Skeletal muscle satellite cell (primary cell): ENCODE measurements around the gene PCBD1.
"Not testable (repeated sequence)": the region's sequence is repeated elsewhere in the genome, so short reads cannot be mapped to it uniquely, and the experiment has no call there.

Source experiments
- H3K27me3 ChIP-seq: 2 replicates; pipeline ENCODE4 v1.7.0; 2013; ENCODE audit warnings: low read length; ENCODE audit not compliant: control insufficient read depth, insufficient read depth
- H3K36me3 ChIP-seq: 2 replicates; pipeline ENCODE4 v1.7.0; 2013; ENCODE audit warnings: mild to moderate bottlenecking, control low read depth, low read length; ENCODE audit not compliant: insufficient read depth
- H3K4me1 ChIP-seq: 2 replicates; pipeline ENCODE4 v1.7.0; 2013; ENCODE audit warnings: low read length; ENCODE audit not compliant: control insufficient read depth, insufficient read depth
- H3K4me2 ChIP-seq: 2 replicates; pipeline ENCODE4 v1.7.0; 2013; ENCODE audit warnings: mild to moderate bottlenecking, low read length
- H3K4me3 ChIP-seq: 2 replicates; pipeline ENCODE4 v1.7.0; 2013; ENCODE audit warnings: low read length
- H3K9ac ChIP-seq: 2 replicates; pipeline ENCODE4 v1.7.0; 2013; ENCODE audit warnings: mild to moderate bottlenecking, low read depth, low read length, moderate library complexity
- H3K9me3 ChIP-seq: replicated peaks from 2 replicates; pipeline ENCODE4 v1.7.0; 2013; ENCODE audit warnings: mild to moderate bottlenecking, control low read depth, low read length

Gene PCBD1

GRCh38 chr10:70879207-70879606 lies 9.2 kb downstream of the PCBD1 start:
- Histone ChIP-seq H3K9me3 (no peaks in the 10 kb centered on the region), H3K4me2 (no peak overlapping the region), H3K4me1 (no peaks in the 10 kb centered on the region), H3K36me3 (peaks cover 36% of the 10 kb centered on the region), H3K4me3 (no peak overlapping the region), H3K27me3 (no peaks in the 10 kb centered on the region), H3K9ac (no peak overlapping the region)

- no peak overlapping the region for H3K4me3 ChIP-seq
- H3K4me1 ChIP-seq, result no peaks in the 10 kb centered on the region
- peaks cover 58% of the 10 kb centered on the region for H3K36me3 ChIP-seq
These were observed 14.3 kb downstream of the PCBD1 start for GRCh38 chr10:70874061-70874460.

GRCh38 chr10:70872291-70872690 lies 16.1 kb downstream of the PCBD1 start:
- H3K36me3 ChIP-seq, result peaks cover 48% of the 10 kb centered on the region
- no peak overlapping the region for H3K4me2 ChIP-seq
- H3K4me3 ChIP-seq, result no peak overlapping the region
- H3K4me1 ChIP-seq, result no peaks in the 10 kb centered on the region
- no peak overlapping the region for H3K9ac ChIP-seq
- no peaks in the 10 kb centered on the region for H3K27me3 ChIP-seq
- no peaks in the 10 kb centered on the region for H3K9me3 ChIP-seq

More at GRCh38 chr10:70874061-70874460, 14.3 kb downstream of the PCBD1 start:
- Histone ChIP-seq H3K9ac (no peak overlapping the region), H3K27me3 (no peaks in the 10 kb centered on the region), H3K9me3 (no peaks in the 10 kb centered on the region), H3K4me2 (no peak overlapping the region)

GRCh38 chr10:70866424-70866823 lies 21.9 kb downstream of the PCBD1 start:
- no peaks in the 10 kb centered on the region for H3K9me3 ChIP-seq
- peaks cover 18% of the 10 kb centered on the region for H3K36me3 ChIP-seq
- no peaks in the 10 kb centered on the region for H3K4me1 ChIP-seq
- no peak overlapping the region for H3K4me2 ChIP-seq
- H3K4me3 ChIP-seq, result no peak overlapping the region
- no peaks in the 10 kb centered on the region for H3K27me3 ChIP-seq
- H3K9ac ChIP-seq, result no peak overlapping the region

- Histone ChIP-seq H3K36me3 (peaks cover 15% of the 10 kb centered on the region), H3K27me3 (no peaks in the 10 kb centered on the region), H3K9me3 (no peaks in the 10 kb centered on the region), H3K4me2 (no peak overlapping the region), H3K9ac (no peak overlapping the region), H3K4me3 (no peak overlapping the region), H3K4me1 (no peaks in the 10 kb centered on the region)
These were observed 23.4 kb downstream of the PCBD1 start for GRCh38 chr10:70864935-70865334.

GRCh38 chr10:70863470-70864160 lies 24.8 kb downstream of the PCBD1 start:
- H3K4me3 ChIP-seq, result no peak overlapping the region
- H3K4me2 ChIP-seq, result no peak overlapping the region
- no peak overlapping the region for H3K9ac ChIP-seq
- H3K36me3 ChIP-seq, result peaks cover 23% of the 10 kb centered on the region
- no peaks in the 10 kb centered on the region for H3K4me1 ChIP-seq
- H3K9me3 ChIP-seq, result no peaks in the 10 kb centered on the region
- no peaks in the 10 kb centered on the region for H3K27me3 ChIP-seq

GRCh38 chr10:70861495-70862197 lies 26.7 kb downstream of the PCBD1 start:
- H3K27me3 ChIP-seq, H3K9me3 ChIP-seq, H3K4me2 ChIP-seq, H3K4me1 ChIP-seq, H3K9ac ChIP-seq, H3K4me3 ChIP-seq: not testable (repeated sequence)
- H3K36me3 ChIP-seq, result peaks cover 38% of the 10 kb centered on the region

- Histone ChIP-seq H3K9me3 (no peaks in the 10 kb centered on the region), H3K4me3 (no peak overlapping the region), H3K9ac (no peak overlapping the region), H3K27me3 (no peaks in the 10 kb centered on the region), H3K4me1 (no peaks in the 10 kb centered on the region), H3K4me2 (no peak overlapping the region), H3K36me3 (peaks cover 51% of the 10 kb centered on the region)
These were observed 29.6 kb downstream of the PCBD1 start for GRCh38 chr10:70858759-70859158.

GRCh38 chr10:70856454-70856853 lies 31.9 kb downstream of the PCBD1 start:
- Histone ChIP-seq H3K36me3 (peaks cover 60% of the 10 kb centered on the region), H3K27me3 (no peaks in the 10 kb centered on the region), H3K4me2 (no peak overlapping the region), H3K4me1 (no peaks in the 10 kb centered on the region), H3K4me3 (no peak overlapping the region), H3K9ac (no peak overlapping the region), H3K9me3 (no peaks in the 10 kb centered on the region)

- Histone ChIP-seq H3K9me3 (no peaks in the 10 kb centered on the region), H3K27me3 (no peaks in the 10 kb centered on the region), H3K36me3 (peaks cover 50% of the 10 kb centered on the region), H3K4me1 (peaks cover 13% of the 10 kb centered on the region), H3K9ac (no peak overlapping the region), H3K4me2 (no peak overlapping the region), H3K4me3 (no peak overlapping the region)
These were observed 34.9 kb downstream of the PCBD1 start for GRCh38 chr10:70853457-70853856.

- peaks cover 48% of the 10 kb centered on the region for H3K36me3 ChIP-seq
- H3K9me3 ChIP-seq, result no peaks in the 10 kb centered on the region
- no peak overlapping the region for H3K9ac ChIP-seq
- H3K4me2 ChIP-seq, result no peak overlapping the region
- H3K4me1 ChIP-seq, result peaks cover 14% of the 10 kb centered on the region
- no peaks in the 10 kb centered on the region for H3K27me3 ChIP-seq
- H3K4me3 ChIP-seq, result no peak overlapping the region
These were observed 35.3 kb downstream of the PCBD1 start for GRCh38 chr10:70853038-70853437.
